ENCODE measurements around the gene SLC7A10. TPM values are rescaled to one million over a fixed set of nuclear protein-coding genes. Genes with fewer than 3 reads are reported as not detected.

The SLC7A10 gene
- polyA plus RNA-seq, 1 of the 3 experiments (the other 2 are of a cell fraction) = 0.02 TPM

DNA sequence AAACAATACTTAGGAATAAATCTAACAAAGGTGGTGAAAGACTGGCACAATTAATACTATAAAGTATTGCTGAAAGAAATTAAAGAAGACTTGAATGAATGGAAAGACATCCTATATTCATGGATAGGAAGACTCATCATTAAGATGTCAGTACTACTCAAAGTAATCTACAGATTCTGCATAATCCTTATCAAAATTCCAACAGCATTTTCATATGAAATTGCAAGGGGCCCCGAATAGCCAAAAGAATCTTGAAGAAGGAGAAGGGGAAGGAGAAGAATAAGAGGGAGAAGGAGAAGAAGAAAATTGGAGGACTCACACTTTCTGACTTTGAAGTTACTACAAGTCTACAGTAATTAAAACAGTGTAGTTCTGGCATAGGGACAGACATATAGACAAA lies 57.1 kb downstream of the SLC7A10 start:
- CTCF ChIA-PET = interaction anchor here (6.1 kb wide), 1 partner anchor 16 kb away, joined by 25 read pairs; no protein-coding TSS in a partner anchor

More for the DNA sequence above, 57.1 kb downstream of the SLC7A10 start:
- Histone ChIP-seq H3K79me2 (ENCODE audit: insufficient read depth) (no peaks in the 10 kb centered on the region), H3K4me2 (no peak overlapping the region), H3K9me3 (0 out of 2 replicates have a peak, but pooled peaks cover 6% of the 10 kb centered on the region), H3K4me1 (ENCODE audit: control insufficient read depth in 1 of 2, insufficient read depth in 2 of 2, low read depth in 1 of 2, low read length in 1 of 2) (peaks cover 0 to 6% of the 10 kb centered on the region in 2 experiments; a peak in 1 of 4 replicates), H3K4me3 (ENCODE audit: low read depth in 2 of 2, low read length in 1 of 2) (no peak overlapping the region), H3K27ac (ENCODE audit: low read depth in 2 of 2, low read length in 1 of 2) (no peak overlapping the region), H3K36me3 (replicated peaks in 1 of 2; ENCODE audit: control insufficient read depth in 1 of 2, insufficient read depth in 2 of 2, low read length in 1 of 2) (no peaks in the 10 kb centered on the region), H3F3A (replicated peaks; ENCODE audit: insufficient read depth) (peaks cover 13% of the 10 kb centered on the region), H4K20me1 (ENCODE audit: insufficient read depth) (no peaks in the 10 kb centered on the region), H3K9ac (no peak overlapping the region), H3K27me3 (ENCODE audit: insufficient read depth) (no peaks in the 10 kb centered on the region), H3K9me2 (no peaks in the 10 kb centered on the region), H2AFZ (ENCODE audit: low read depth) (no peak overlapping the region)
- TF ChIP-seq RCOR1 (IDR thresholded peaks at IDR 0.05; ENCODE audit: low read length) (no peak), RAD21 (IDR thresholded peaks at IDR 0.05; ENCODE audit: low read length) (no peak), POLR2AphosphoS5 (IDR thresholded peaks at IDR 0.05; ENCODE audit: low read depth, low read length) (no peak), NFIC (IDR thresholded peaks at IDR 0.05; ENCODE audit: borderline replicate concordance) (no peak), REST (IDR thresholded peaks at IDR 0.05; ENCODE audit: low read depth, low read length) (no peak), RXRA (IDR thresholded peaks at IDR 0.05; ENCODE audit: borderline replicate concordance, low read depth) (no peak), FOSL2 (IDR thresholded peaks at IDR 0.05; ENCODE audit: borderline replicate concordance, low read depth) (no peak), YY1 (IDR thresholded peaks at IDR 0.05; ENCODE audit: low read depth) (no peak), EZH2phosphoT487 (IDR thresholded peaks at IDR 0.05; ENCODE audit: borderline replicate concordance, low read depth) (no peak), TAF1 (IDR thresholded peaks at IDR 0.05; ENCODE audit: borderline replicate concordance, low read depth, low read length) (no peak), FOXM1 (IDR thresholded peaks at IDR 0.05; ENCODE audit: low read depth) (no peak), GABPA (IDR thresholded peaks at IDR 0.05; ENCODE audit: low read depth) (no peak), MEF2A (IDR thresholded peaks at IDR 0.05; ENCODE audit: borderline replicate concordance, low read depth) (no peak), GATA2 (CRISPR knock-in tag; IDR thresholded peaks at IDR 0.05) (no peak), MAX (IDR thresholded peaks at IDR 0.05; ENCODE audit: low read depth) (no peak)
- TF ChIP-seq, protein P1, sequence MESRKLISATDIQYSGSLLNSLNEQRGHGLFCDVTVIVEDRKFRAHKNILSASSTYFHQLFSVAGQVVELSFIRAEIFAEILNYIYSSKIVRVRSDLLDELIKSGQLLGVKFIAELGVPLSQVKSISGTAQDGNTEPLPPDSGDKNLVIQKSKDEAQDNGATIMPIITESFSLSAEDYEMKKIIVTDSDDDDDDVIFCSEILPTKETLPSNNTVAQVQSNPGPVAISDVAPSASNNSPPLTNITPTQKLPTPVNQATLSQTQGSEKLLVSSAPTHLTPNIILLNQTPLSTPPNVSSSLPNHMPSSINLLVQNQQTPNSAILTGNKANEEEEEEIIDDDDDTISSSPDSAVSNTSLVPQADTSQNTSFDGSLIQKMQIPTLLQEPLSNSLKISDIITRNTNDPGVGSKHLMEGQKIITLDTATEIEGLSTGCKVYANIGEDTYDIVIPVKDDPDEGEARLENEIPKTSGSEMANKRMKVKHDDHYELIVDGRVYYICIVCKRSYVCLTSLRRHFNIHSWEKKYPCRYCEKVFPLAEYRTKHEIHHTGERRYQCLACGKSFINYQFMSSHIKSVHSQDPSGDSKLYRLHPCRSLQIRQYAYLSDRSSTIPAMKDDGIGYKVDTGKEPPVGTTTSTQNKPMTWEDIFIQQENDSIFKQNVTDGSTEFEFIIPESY (IDR thresholded peaks at IDR 0.05; ENCODE audit: borderline replicate concordance, low read depth) = no peak
- POLR2A ChIA-PET = no interaction called here
- DNase-seq = no peak
- 66% methylated on average over 1 of the region's 1 CpG for WGBS (ENCODE audit: low lambda C conversion rate)

Data from SK-N-SH (cell line).